Measurements from ENCODE around the gene ABCC2. TPM values are rescaled to one million over a fixed set of nuclear protein-coding genes. Genes with fewer than 3 reads are reported as not detected.

ABCC2 gene
- total RNA-seq, 1 donor = 1.4 TPM

GRCh38 chr10:99870123-99870730 lies 87.8 kb downstream of the ABCC2 start:
- DNase-seq (ENCODE audit: low read depth) = peak; percentile 17
- H3K4me3 ChIP-seq (ENCODE audit: low read depth, low read length) = no peak overlapping the region
- TF ChIP-seq CTCF (IDR thresholded peaks at IDR 0.05; ENCODE audit: insufficient read depth, low read length) = no peak

DNA sequence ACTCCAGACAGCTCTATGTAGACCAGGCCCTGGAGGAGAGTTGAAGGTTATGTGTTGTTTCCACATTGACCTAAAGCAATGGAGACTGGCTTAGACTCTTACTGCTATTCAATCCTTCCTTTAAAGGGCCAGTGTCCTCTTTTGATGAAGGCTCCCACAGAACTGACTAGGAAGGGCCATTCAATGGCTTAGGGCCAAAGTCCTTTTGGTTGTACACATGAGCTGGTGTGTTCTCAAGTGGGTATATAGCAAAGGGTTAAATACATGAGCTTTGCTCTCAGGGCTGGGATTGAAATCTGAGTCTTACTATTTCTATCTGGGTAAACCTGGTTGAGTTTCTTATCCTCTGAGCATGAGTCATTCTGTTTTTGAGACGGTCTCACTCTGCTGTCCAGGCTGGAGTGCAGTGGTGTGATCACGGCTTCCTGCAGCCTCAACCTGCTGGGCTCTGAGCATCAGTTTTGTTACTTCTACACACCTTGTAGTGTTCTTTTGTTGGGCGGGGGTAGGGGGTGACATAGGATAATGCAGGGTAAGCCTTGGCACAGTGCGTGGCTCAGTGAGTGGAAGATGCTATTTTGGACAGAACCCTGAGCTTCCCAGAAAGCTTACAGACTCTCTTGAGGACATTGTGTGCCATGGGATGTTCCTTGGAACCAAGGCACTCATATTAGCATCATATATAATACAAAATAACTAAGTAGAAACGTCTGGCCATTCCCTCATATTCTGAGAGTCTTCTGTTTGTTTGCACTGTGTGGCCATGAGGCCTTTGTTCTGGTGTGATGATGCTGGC lies 90.1 kb downstream of the ABCC2 start:
- TF ChIP-seq CTCF (IDR thresholded peaks at IDR 0.05; ENCODE audit: insufficient read depth, low read length) = no peak
- DNase-seq (ENCODE audit: low read depth) = peak; percentile 27
- no peak overlapping the region for H3K4me3 ChIP-seq (ENCODE audit: low read depth, low read length)

- no peak overlapping the region for H3K4me3 ChIP-seq (ENCODE audit: low read depth, low read length)
- no peak for DNase-seq (ENCODE audit: low read depth)
- TF ChIP-seq CTCF (IDR thresholded peaks at IDR 0.05; ENCODE audit: insufficient read depth, low read length) = no peak
These were observed 91.4 kb downstream of the ABCC2 start for GRCh38 chr10:99873846-99874245.

GRCh38 chr10:99874341-99875085 lies 92.1 kb downstream of the ABCC2 start:
- TF ChIP-seq CTCF (IDR thresholded peaks at IDR 0.05; ENCODE audit: insufficient read depth, low read length) = no peak
- DNase-seq (ENCODE audit: low read depth) = no peak
- no peak overlapping the region for H3K4me3 ChIP-seq (ENCODE audit: low read depth, low read length)

DNA sequence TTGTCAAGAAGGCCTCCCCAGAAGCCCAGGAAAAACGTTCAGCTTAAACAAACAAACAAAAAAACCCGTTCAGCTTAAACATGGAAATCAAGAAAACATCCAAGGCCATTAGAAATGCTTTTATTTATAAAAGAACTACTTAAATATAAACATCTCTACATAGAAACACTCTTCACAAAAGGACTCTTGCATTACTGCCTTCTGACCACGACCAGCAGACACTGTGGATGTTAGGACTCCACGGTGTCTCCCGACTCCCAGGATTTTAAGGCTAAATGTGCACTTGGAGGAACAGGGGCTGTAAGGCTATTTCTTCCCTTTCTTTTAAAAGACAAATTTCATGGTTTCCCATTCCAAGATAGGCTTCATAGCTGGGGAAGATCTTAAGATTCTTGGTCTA lies 93.0 kb downstream of the ABCC2 start:
- DNase-seq (ENCODE audit: low read depth) = no peak
- no peak for TF ChIP-seq CTCF (IDR thresholded peaks at IDR 0.05; ENCODE audit: insufficient read depth, low read length)
- H3K4me3 ChIP-seq (ENCODE audit: low read depth, low read length) = no peak overlapping the region

DNA sequence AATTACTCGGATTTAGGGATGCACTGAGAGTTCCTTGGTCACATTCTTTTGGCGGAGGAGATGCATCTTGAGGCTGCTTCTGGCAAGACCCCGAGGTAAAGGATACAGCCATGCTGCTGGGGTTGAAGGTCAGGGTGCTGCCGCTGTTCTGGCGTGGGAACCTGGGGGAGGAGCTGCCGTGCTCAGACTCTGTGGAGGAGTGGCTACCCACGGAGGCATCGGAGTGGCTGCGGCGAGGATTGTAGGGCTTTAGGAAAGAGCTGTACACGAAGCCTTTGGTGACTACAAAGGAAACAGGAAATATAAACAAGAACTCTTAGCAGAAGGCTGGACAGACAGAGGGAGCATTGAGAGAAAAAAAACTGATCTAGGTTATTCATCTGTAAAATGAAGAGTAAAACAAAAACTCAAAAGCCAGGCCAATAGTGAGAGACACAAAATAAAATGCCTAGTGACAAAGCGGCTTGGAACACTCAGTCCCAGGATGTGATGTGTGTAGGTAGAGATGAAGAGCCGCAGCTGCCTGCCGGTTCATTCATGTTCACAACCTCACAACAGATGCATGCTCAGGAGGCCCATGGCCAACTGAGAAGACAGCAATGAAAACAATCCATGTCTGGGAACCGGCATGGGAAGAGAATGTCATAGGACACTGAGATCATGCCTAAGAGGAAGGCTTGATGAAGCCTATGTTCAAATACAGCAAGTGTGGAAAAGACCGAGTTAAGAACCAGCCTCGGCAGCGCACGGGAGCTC lies 97.8 kb downstream of the ABCC2 start:
- H3K4me3 ChIP-seq (ENCODE audit: low read depth, low read length) = no peak overlapping the region
- DNase-seq (ENCODE audit: low read depth) = no peak
- no peak for TF ChIP-seq CTCF (IDR thresholded peaks at IDR 0.05; ENCODE audit: insufficient read depth, low read length)

Data from fibroblast of the aortic adventitia (primary cell).